ENCODE measurements around the gene CTXN1.
"Not testable (repeated sequence)": the region's sequence is repeated elsewhere in the genome, so short reads cannot be mapped to it uniquely, and the experiment has no call there.

The CTXN1 gene

DNA sequence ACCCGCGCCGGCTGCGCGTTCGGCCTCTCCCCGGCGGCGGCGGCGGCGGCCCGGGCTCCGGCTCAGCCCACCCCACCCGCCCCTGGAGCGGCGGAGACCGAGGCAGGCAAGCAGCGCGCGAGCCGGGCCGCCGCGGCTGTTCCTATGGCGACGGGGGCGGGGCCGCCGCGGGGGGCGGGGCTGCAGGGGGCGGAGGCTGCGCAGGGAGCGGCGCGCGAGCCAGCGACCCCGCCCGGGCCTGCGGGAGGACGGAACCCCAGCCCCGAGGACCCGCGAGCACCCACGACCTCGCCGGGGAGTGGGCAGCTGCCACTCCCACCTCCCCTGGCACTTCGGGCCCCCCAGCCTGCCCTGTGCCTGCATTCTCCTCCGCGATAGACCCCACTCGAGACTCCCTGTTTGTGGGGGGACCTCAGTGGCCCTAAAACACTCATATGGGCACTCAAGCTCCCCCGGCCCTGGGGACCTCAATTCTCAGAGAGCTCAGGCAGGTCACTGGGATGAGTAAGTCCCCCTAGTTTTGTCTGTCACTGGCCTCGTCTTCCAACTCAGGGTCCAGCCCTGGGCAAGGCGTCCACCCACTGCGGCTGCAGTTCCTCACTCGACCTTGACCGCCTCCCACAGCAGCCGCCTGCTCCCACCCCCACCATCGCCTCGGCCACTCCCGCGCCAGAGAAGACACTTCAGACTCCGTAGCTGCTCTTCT is at the start of gene CTXN1:
Gene CTXN1, minus strand, starts transcription at position 115 of the 706 bp plus-strand sequence. CDS start 597 bp downstream, outside the sequence.
- DNase-seq = no peak

DNA sequence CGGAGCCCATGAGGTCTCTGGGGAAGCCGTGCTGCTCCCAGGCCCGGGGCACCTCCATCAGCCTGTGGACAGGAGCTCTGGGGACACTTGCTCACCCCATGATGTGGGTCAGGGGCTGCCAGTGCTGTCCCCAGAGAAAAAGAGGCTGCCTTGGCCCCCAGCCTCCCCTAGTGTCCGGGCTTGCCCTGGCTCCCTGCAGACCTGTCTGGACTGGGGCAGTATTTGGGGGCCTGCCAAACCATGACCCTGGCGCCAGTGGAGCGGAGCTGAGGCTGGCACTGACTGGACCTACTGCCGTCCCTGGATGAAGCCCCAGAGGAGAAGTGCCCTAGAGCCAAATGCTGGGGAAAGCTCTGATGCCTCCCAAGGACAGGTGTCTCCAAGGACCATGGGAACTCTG is 49.1 kb upstream of the CTXN1 start:
- no peak for DNase-seq

GRCh38 chr19:7973883-7974282 is 47.9 kb upstream of the CTXN1 start:
- DNase-seq = no peak

- DNase-seq = no peak
Observed at GRCh38 chr19:7971553-7972520, 45.9 kb upstream of the CTXN1 start.

- no peak for DNase-seq
Observed at GRCh38 chr19:7970716-7971448, 44.9 kb upstream of the CTXN1 start.

DNA sequence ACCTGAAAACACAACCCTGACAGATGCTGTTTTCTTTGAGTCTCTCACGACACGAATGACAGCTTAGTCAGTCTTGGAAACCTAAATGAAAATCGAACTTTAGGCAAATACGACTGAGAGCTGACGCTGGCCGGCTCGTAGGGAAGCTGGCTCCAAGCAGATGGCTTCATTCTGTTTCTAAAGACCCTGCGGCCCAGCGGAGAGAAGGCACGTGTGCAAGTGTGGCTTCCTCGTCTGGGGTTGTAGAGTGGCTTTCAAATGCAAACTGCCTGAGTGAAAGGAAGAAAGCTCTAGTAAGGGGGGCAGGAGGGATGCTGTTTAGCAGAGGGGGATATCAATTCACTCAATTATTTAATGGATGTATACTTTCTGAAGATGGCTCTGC is 43.6 kb upstream of the CTXN1 start:
- no peak for DNase-seq

GRCh38 chr19:7968796-7969554 is 43.0 kb upstream of the CTXN1 start:
- DNase-seq = no peak

DNA sequence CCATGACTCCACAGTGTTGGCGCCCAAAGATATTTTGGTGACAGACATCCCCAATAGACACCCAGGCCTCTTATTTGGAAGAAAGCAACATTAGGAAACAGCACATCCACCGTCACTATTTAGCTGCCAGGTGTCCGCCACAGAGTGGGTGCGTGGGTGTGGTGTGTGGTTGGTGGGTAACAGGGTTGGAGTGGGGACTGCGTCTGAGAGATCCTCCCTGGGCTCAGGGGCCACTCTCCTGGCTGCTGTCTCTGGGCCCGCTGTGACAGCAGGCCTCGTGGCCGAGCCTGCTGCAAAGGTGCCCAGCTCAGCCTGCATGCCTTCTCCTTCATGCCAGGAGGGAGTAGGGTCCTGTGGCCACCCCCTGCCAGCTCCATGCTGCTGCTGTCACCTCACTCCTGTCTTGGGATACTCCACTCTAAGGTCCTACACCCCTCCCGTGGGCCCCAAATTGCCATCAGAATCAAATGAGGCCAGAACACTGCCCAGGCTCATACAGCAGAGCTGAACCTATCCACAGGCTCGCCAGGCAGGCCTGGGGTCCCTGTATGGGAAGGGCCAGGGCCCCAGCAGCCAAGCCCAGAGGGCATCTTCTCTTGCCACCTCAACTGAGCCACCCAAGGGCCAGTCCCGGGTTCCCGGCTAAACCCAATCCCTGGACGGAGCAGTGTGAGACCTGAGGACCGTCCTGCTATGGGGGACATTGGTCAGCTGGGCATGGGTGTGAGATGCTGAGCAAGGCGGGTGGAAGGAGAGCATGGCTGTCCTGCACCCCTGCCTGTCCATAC is 42.3 kb upstream of the CTXN1 start:
- DNase-seq = no peak

DNA sequence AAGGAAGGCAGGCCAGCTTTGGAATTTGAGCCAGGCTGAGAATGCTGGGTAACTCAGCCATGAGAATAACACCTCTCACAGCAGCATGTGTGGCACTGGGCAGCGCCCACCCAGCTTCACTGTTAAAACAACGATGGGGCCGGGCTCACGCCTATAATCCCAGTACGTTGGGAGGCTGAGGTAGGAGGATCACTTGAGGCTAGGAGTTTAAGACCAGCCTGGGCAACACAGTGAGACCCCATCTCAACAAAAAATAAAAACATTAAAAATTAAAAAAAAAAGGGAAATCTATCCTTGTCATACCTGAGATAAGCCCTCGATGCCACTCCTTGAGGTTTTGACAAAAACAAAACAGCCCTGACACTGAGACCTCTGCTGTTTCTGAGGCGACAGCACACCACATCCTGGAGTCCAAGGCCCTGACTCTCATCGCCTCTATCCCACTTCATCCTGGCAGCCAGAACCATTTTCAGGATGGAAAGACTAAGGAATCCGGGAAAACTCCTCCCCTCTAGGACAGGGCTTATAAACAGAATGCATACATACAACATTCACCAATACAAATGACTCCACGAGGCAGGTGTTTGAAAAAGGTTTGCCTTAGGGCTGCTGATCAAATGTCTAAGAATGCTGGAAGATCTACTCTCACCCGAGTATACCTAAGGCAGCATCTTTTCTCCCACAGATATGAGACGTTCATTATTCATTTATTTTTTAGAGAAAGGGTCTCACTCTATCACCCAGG is 40.2 kb upstream of the CTXN1 start:
- no peak for DNase-seq

- DNase-seq = no peak
Observed at GRCh38 chr19:7965259-7965841, 39.4 kb upstream of the CTXN1 start.

DNA sequence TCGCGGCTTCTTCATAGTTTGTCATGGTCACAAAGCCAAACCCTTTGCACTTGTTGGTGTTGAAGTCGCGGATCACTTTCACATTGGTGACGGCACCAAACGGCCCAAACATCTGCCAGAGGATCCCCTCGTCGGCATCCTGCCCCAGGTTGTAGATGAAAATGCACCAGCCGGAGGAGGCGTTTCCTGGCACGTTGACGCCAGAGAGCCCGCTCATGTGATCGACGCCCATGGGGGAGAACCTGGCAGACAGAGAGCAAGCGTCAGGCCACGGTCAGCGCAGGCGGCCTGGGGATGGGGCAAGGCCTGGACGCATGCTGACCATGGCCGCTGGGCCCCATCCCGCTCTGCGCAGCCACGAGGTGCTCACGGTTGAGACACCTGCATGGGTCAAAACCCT is 37.6 kb upstream of the CTXN1 start:
- DNase-seq = no peak

DNA sequence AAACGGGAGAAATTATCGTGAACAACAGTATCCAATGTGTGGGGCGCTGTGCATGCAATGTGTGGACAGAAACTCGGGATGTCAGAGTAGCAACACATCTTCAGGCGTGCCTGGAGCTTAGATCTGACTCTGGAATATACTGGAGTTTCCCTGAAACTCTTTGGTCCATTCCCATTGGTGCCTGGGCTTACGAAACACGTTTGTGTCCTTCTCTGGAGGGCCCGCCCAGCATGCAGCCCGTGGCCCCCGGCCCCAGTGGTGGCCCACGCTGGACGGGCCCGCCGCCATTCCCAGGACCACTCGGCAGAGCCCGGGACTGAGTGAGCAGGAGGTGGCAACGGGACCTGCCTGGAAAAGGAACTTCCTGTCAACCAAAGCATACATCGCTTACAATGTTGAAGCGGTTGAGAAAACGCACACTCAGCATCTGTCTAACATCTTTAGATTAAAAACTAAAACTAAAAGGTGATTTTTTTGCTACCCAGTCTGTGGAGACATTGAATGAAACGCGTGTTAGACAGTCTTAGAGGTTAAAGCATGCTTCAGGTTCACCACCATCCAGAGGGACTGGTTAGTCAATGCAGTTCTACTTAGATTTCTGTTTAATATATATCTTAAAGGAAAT is 36.8 kb upstream of the CTXN1 start:
- DNase-seq = no peak

DNA sequence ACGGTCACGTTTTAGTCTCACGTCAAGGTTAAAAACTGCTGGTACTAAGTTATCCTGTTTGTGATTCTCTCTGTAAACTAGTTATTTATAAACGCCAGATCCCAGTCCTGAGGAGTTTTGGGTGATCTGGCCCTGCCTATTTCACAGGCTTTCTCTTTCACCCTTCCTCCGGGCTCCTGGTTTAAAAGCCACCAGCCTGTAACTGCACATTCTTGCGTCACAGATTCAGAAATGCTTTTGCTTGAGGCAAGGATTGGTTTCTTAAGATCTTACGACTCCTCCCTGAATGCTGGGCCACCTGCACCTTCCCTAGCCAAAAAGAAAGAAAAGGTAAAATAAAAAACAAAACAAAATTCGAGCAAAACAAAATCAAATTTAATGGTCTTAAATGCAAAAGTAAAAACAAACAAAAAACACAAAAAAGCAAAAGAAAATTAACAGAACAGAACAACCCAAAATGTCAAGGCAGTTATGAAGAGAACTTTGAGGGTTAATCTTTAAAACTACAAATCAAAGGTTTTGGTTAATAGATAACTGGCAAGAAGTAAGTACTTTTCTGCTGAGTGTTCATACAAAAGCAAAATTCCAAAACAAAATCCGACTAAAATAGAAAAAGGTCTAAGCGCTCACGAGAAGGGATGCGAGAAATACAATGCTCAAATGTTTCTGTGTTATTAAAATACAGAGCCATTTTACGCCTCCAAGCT is 36.1 kb upstream of the CTXN1 start:
- no peak for DNase-seq

GRCh38 chr19:7961082-7961481 is 35.1 kb upstream of the CTXN1 start:
- DNase-seq = not testable (repeated sequence)

GRCh38 chr19:7959211-7959610 is 33.3 kb upstream of the CTXN1 start:
- DNase-seq = no peak

DNA sequence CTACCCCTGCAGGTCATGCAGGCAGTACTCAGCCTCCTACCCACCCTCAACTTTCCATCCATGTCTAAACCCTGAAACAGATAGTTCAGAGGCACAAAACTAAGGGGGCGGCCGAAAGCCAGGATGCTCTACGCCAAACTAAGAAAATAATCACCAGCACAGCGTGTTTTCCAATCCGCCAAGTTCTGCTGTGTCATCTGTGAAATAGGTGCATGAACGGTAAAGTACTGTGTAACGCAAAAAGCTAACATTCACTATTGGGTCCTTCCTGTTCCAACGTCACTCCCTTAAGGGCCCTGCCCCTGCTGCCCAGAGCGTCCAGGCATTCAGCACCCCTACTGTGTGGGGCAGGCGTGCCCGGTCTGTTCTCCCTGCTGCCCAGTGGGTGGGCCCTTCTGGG is 29.8 kb upstream of the CTXN1 start:
- no peak for DNase-seq

GRCh38 chr19:7953576-7953975 is 27.6 kb upstream of the CTXN1 start:
- no peak for DNase-seq

- DNase-seq = no peak
Observed at GRCh38 chr19:7953060-7953459, 27.1 kb upstream of the CTXN1 start.

GRCh38 chr19:7947939-7948338 is 22.0 kb upstream of the CTXN1 start:
- no peak for DNase-seq
